Measurements from ENCODE around the gene PPP4C. TPM values are rescaled to one million over a fixed set of nuclear protein-coding genes. Genes with fewer than 3 reads are reported as not detected.

PPP4C gene
- total RNA-seq, 1 experiment from 2014 or later: 103 TPM

DNA sequence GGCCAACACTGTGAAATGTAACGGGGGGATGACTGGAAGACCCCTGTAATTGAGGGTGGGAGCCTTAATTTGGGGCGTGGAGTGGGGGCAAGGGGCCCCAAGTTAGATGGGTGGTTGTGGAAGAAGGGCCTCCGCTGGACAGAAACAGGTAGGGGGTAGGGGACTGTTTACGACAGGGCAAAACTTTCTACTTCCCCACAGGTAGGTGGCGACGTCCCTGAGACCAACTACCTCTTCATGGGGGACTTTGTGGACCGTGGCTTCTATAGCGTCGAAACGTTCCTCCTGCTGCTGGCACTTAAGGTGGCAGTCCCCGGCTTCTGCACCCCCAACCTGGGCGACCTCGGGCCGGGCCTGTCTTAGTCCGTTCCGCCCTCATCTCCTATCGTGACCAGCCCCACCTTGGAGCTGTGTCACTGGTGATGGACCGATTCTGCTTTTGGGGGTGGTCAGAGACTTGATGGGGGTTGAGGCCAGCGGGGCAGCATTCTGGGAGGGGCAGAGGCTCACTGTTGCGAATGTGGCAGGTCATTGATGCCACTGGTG, 6.8 kb downstream of the PPP4C start:
- Histone ChIP-seq H3K4me2 (ENCODE audit: low read depth, low read length, poor library complexity, severe bottlenecking) (no peak overlapping the region), H2AFZ (ENCODE audit: low read length) (no peak overlapping the region), H3K79me2 (ENCODE audit: low read length) (peaks cover 26% of the 10 kb centered on the region), H3K27ac (ENCODE audit: low read length) (no peak overlapping the region), H3K9me3 (ENCODE audit: low read length) (no peaks in the 10 kb centered on the region), H3K9ac (ENCODE audit: low read length) (no peak overlapping the region), H3K9me2 (replicated peaks; ENCODE audit: insufficient read depth, low read length) (no peaks in the 10 kb centered on the region), H3K4me3 (ENCODE audit: low read length) (no peak overlapping the region), H3K27me3 (ENCODE audit: low read length) (no peaks in the 10 kb centered on the region), H3K36me3 (ENCODE audit: insufficient read depth, low read length) (peaks cover 35% of the 10 kb centered on the region), H4K20me1 (ENCODE audit: insufficient read depth, low read depth, low read length) (0 out of 2 replicates have a peak, but pooled peaks cover 12% of the 10 kb centered on the region), H3K4me1 (ENCODE audit: low read length) (peaks cover 3% of the 10 kb centered on the region)
- no peak for DNase-seq

GRCh38 chr16:30083216-30084055, 7.6 kb downstream of the PPP4C start:
- Histone ChIP-seq H3K4me3 (ENCODE audit: low read length) (no peak overlapping the region), H3K27ac (ENCODE audit: low read length) (no peak overlapping the region), H3K4me1 (ENCODE audit: low read length) (no peaks in the 10 kb centered on the region), H4K20me1 (ENCODE audit: insufficient read depth, low read depth, low read length) (0 out of 2 replicates have a peak, but pooled peaks cover 4% of the 10 kb centered on the region), H3K36me3 (ENCODE audit: insufficient read depth, low read length) (peaks cover 26% of the 10 kb centered on the region), H3K4me2 (ENCODE audit: low read depth, low read length, poor library complexity, severe bottlenecking) (no peak overlapping the region), H3K9ac (ENCODE audit: low read length) (no peak overlapping the region), H3K27me3 (ENCODE audit: low read length) (no peaks in the 10 kb centered on the region), H2AFZ (ENCODE audit: low read length) (no peak overlapping the region), H3K9me2 (replicated peaks; ENCODE audit: insufficient read depth, low read length) (no peaks in the 10 kb centered on the region), H3K79me2 (ENCODE audit: low read length) (peaks cover 18% of the 10 kb centered on the region), H3K9me3 (ENCODE audit: low read length) (no peaks in the 10 kb centered on the region)
- DNase-seq: no peak

DNA sequence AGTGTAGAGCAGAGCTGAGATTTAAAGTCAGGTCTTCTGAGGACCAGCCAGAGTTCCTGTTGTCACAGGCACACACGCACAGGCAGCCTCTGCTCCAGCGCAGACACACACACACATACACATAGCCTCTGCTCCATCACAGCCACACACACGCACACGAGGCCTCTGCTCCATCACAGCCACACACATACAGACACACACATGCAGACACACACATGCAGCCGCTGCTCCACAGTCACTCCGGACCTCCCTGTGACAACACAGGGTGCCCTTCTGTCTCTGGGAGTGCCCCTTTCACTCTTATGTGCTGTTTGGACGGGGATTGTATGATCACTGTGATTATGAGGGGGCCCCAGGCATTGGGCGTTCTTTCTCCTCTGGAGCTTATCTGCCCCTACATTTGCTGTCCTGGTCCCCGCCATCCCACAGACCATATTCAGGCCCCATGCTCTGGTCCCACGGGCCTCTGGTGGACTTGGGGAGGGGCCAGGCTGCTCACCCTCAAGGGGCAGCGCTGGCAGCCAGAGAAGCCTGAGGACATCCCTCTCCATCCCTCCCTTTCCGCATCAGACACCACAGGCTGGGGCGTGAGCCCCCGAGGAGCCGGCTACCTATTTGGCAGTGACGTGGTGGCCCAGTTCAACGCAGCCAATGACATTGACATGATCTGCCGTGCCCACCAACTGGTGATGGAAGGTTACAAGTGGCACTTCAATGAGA, 8.5 kb downstream of the PPP4C start:
- no peak overlapping the region for H2AFZ ChIP-seq (ENCODE audit: low read length)
- no peak for DNase-seq
- no peaks in the 10 kb centered on the region for H3K4me1 ChIP-seq (ENCODE audit: low read length)
- H3K27ac ChIP-seq (ENCODE audit: low read length): no peak overlapping the region
- no peak overlapping the region for H3K9ac ChIP-seq (ENCODE audit: low read length)
- H3K9me3 ChIP-seq (ENCODE audit: low read length): no peaks in the 10 kb centered on the region
- no peak overlapping the region for H3K4me3 ChIP-seq (ENCODE audit: low read length)
- H4K20me1 ChIP-seq (ENCODE audit: insufficient read depth, low read depth, low read length): no peaks in the 10 kb centered on the region
- H3K4me2 ChIP-seq (ENCODE audit: low read depth, low read length, poor library complexity, severe bottlenecking): no peak overlapping the region
- H3K9me2 ChIP-seq (replicated peaks; ENCODE audit: insufficient read depth, low read length): no peaks in the 10 kb centered on the region
- peaks cover 21% of the 10 kb centered on the region for H3K36me3 ChIP-seq (ENCODE audit: insufficient read depth, low read length)
- H3K79me2 ChIP-seq (ENCODE audit: low read length): peaks cover 11% of the 10 kb centered on the region
- no peaks in the 10 kb centered on the region for H3K27me3 ChIP-seq (ENCODE audit: low read length)

DNA sequence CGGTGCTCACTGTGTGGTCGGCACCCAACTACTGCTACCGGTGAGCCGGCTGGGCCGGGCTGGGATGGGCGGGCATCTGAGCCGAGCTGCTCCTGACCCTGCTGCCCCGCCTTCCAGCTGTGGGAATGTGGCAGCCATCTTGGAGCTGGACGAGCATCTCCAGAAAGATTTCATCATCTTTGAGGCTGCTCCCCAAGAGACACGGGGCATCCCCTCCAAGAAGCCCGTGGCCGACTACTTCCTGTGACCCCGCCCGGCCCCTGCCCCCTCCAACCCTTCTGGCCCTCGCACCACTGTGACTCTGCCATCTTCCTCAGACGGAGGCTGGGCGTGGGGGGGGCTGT, 9.0 kb downstream of the PPP4C start:
- H4K20me1 ChIP-seq (ENCODE audit: insufficient read depth, low read depth, low read length): no peaks in the 10 kb centered on the region
- no peaks in the 10 kb centered on the region for H3K4me1 ChIP-seq (ENCODE audit: low read length)
- H3K27me3 ChIP-seq (ENCODE audit: low read length): no peaks in the 10 kb centered on the region
- no peak for DNase-seq
- H3K9ac ChIP-seq (ENCODE audit: low read length): no peak overlapping the region
- H3K4me2 ChIP-seq (ENCODE audit: low read depth, low read length, poor library complexity, severe bottlenecking): no peak overlapping the region
- no peak overlapping the region for H2AFZ ChIP-seq (ENCODE audit: low read length)
- peaks cover 16% of the 10 kb centered on the region; the same call in 1 of the 2 replicates for H3K36me3 ChIP-seq (ENCODE audit: insufficient read depth, low read length)
- H3K79me2 ChIP-seq (ENCODE audit: low read length): peaks cover 5% of the 10 kb centered on the region
- no peaks in the 10 kb centered on the region for H3K9me3 ChIP-seq (ENCODE audit: low read length)
- H3K9me2 ChIP-seq (replicated peaks; ENCODE audit: insufficient read depth, low read length): no peaks in the 10 kb centered on the region
- H3K27ac ChIP-seq (ENCODE audit: low read length): no peak overlapping the region
- no peak overlapping the region for H3K4me3 ChIP-seq (ENCODE audit: low read length)

- Histone ChIP-seq H3K27ac (ENCODE audit: low read length) (no peak overlapping the region), H3K4me3 (ENCODE audit: low read length) (no peak overlapping the region), H3K9me3 (ENCODE audit: low read length) (no peaks in the 10 kb centered on the region), H3K79me2 (ENCODE audit: low read length) (peaks cover 3% of the 10 kb centered on the region; the same call in 1 of the 2 replicates), H3K27me3 (ENCODE audit: low read length) (no peaks in the 10 kb centered on the region), H3K9ac (ENCODE audit: low read length) (no peak overlapping the region), H4K20me1 (ENCODE audit: insufficient read depth, low read depth, low read length) (no peaks in the 10 kb centered on the region), H2AFZ (ENCODE audit: low read length) (no peak overlapping the region), H3K4me1 (ENCODE audit: low read length) (peaks cover 3% of the 10 kb centered on the region; the same call in 1 of the 2 replicates), H3K36me3 (ENCODE audit: insufficient read depth, low read length) (peaks cover 11% of the 10 kb centered on the region; the same call in 1 of the 2 replicates), H3K4me2 (ENCODE audit: low read depth, low read length, poor library complexity, severe bottlenecking) (no peak overlapping the region), H3K9me2 (replicated peaks; ENCODE audit: insufficient read depth, low read length) (no peaks in the 10 kb centered on the region)
- DNase-seq: no peak
These were observed 9.5 kb downstream of the PPP4C start for GRCh38 chr16:30085247-30085646.

GRCh38 chr16:30085820-30086219, 10.0 kb downstream of the PPP4C start:
- DNase-seq: no peak
- no peaks in the 10 kb centered on the region for H3K9me2 ChIP-seq (replicated peaks; ENCODE audit: insufficient read depth, low read length)
- no peak overlapping the region for H3K4me3 ChIP-seq (ENCODE audit: low read length)
- peaks cover 9% of the 10 kb centered on the region; the same call in 1 of the 2 replicates for H3K36me3 ChIP-seq (ENCODE audit: insufficient read depth, low read length)
- no peak overlapping the region for H2AFZ ChIP-seq (ENCODE audit: low read length)
- H3K79me2 ChIP-seq (ENCODE audit: low read length): peaks cover 3% of the 10 kb centered on the region; the same call in 1 of the 2 replicates
- H3K4me1 ChIP-seq (ENCODE audit: low read length): peaks cover 4% of the 10 kb centered on the region; the same call in 1 of the 2 replicates
- H3K4me2 ChIP-seq (ENCODE audit: low read depth, low read length, poor library complexity, severe bottlenecking): no peak overlapping the region
- H4K20me1 ChIP-seq (ENCODE audit: insufficient read depth, low read depth, low read length): no peaks in the 10 kb centered on the region
- H3K9me3 ChIP-seq (ENCODE audit: low read length): no peaks in the 10 kb centered on the region
- H3K27me3 ChIP-seq (ENCODE audit: low read length): no peaks in the 10 kb centered on the region
- H3K9ac ChIP-seq (ENCODE audit: low read length): no peak overlapping the region
- H3K27ac ChIP-seq (ENCODE audit: low read length): no peak overlapping the region

DNA sequence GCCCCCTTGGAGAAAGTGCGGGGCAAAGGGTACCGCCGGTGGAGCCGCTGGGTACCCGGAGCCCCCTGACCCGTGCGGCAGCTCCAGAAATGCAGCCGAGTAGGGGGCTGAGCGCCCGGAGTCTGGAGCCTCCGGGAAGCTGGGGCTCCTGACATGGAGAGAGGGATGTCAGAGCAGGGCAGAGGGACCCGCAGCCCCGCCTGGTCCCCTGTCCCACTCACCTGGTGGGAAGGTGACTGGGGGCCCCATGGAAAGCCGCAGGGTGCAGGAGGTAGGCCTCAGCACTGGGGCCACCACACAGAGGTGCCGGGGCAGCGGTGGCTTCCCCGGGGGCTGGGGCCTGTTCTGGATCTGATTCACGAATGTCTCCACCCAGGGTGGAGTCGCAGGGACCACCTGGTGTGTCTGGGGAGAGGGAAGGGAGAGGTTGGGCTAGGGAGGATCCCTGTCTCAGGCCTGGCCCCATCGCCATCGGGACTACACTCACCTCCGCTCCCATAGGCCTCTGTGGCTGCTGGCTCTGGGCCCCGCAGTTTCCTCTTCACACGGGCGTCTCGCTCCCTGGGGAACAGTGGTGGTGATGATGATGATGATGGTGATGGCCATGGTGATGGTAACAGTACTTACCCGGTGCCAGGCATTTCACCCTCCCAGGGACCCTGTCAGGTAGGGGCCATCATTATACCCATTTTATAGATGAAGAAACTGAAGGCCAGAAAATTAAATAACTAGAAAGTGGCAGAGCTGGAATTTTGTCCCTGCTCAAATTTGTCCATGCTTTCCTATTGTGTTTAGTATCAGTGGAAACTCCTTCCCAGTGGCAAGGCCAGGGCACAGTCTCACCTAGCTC, 10.7 kb downstream of the PPP4C start:
- Histone ChIP-seq H3K27me3 (ENCODE audit: low read length) (no peaks in the 10 kb centered on the region), H2AFZ (ENCODE audit: low read length) (no peak overlapping the region), H3K36me3 (ENCODE audit: insufficient read depth, low read length) (peaks cover 4% of the 10 kb centered on the region; the same call in 1 of the 2 replicates), H3K79me2 (ENCODE audit: low read length) (no peaks in the 10 kb centered on the region), H3K9ac (ENCODE audit: low read length) (no peak overlapping the region), H3K4me2 (ENCODE audit: low read depth, low read length, poor library complexity, severe bottlenecking) (no peak overlapping the region), H3K9me2 (replicated peaks; ENCODE audit: insufficient read depth, low read length) (no peaks in the 10 kb centered on the region), H3K27ac (ENCODE audit: low read length) (no peak overlapping the region), H3K4me1 (ENCODE audit: low read length) (peaks cover 10% of the 10 kb centered on the region), H4K20me1 (ENCODE audit: insufficient read depth, low read depth, low read length) (no peaks in the 10 kb centered on the region), H3K4me3 (ENCODE audit: low read length) (no peak overlapping the region), H3K9me3 (ENCODE audit: low read length) (no peaks in the 10 kb centered on the region)
- DNase-seq: no peak
